NCI-H82 (cell line): ENCODE data around the gene COMMD3.

Experiments used
- DNase-seq: peaks from one replicate; lab custom pipeline; 2025; lab: John Stamatoyannopoulos, UW

COMMD3 gene

GRCh38 chr10:22366771-22367170, 50.6 kb downstream of the COMMD3 start:
- DNase-seq, result no peak

- no peak for DNase-seq
Measured at GRCh38 chr10:22367471-22367870, 51.3 kb downstream of the COMMD3 start.

GRCh38 chr10:22368402-22368801, 52.2 kb downstream of the COMMD3 start:
- no peak for DNase-seq

GRCh38 chr10:22368981-22369380, 52.8 kb downstream of the COMMD3 start:
- DNase-seq, result no peak

GRCh38 chr10:22369434-22370072, 53.4 kb downstream of the COMMD3 start:
- no peak for DNase-seq
